Ectodermal cell (in vitro differentiated cells): ENCODE measurements around the gene GPR155.
"Not testable (repeated sequence)": the region's sequence is repeated elsewhere in the genome, so short reads cannot be mapped to it uniquely, and the experiment has no call there.

Experiments used
- H3K27ac ChIP-seq: 2 replicates; pipeline ENCODE4 v1.7.0; 2013; ENCODE audit warnings: mild to moderate bottlenecking, low read depth, low read length; ENCODE audit not compliant: insufficient read depth, poor library complexity, severe bottlenecking
- H3K27me3 ChIP-seq: 2 replicates; pipeline ENCODE4 v1.7.0; 2013; ENCODE audit warnings: mild to moderate bottlenecking, low read length; ENCODE audit not compliant: insufficient read depth, control insufficient read depth, poor library complexity, severe bottlenecking
- H3K36me3 ChIP-seq: one replicate; pipeline ENCODE4 v1.7.0; 2013; ENCODE audit warnings: low read length; ENCODE audit not compliant: control insufficient read depth, insufficient read depth
- H3K4me1 ChIP-seq: one replicate; pipeline ENCODE4 v1.7.0; 2013; ENCODE audit warnings: low read length; ENCODE audit not compliant: control insufficient read depth, insufficient read depth
- H3K4me3 ChIP-seq: 2 replicates; pipeline ENCODE4 v1.7.0; 2013; ENCODE audit warnings: low read depth, low read length, control low read depth; ENCODE audit not compliant: insufficient read depth
- H3K9me3 ChIP-seq: 2 replicates; pipeline ENCODE4 v1.7.0; 2013; ENCODE audit warnings: mild to moderate bottlenecking, low read length, moderate library complexity; ENCODE audit not compliant: control insufficient read depth
- WGBS, 2 experiments: methylation state at CpG; one replicate each; pipeline ENCODE4 v1.1.7; 2013; ENCODE audit warnings: missing lambda C conversion rate in 2 of 2; 5-methylcytosine and 5-hydroxymethylcytosine counted together

The GPR155 gene

DNA sequence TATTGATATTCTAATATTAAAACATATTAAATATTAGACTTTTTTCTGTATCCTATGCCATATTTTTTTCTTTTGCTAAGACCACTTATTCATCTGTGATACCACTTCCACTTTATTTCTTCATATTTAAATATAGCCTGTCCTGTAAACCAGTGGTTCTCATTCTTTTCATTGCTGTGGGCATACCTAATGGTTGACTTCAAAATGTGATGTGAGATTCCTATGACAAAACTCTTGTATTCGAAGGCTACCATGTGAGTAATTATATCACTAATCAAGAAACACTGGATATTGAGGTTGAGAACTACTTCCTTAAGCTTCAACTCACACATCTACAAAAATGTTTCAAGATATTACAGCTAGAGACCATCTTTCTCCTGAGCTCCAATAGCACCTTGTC lies 87.7 kb downstream of the GPR155 start:
- WGBS, 2 experiments: 60 to 88% methylated on average over 1 of the region's 1 CpG
- H3K36me3 ChIP-seq: no peaks in the 10 kb centered on the region
- no peak overlapping the region for H3K27ac ChIP-seq

DNA sequence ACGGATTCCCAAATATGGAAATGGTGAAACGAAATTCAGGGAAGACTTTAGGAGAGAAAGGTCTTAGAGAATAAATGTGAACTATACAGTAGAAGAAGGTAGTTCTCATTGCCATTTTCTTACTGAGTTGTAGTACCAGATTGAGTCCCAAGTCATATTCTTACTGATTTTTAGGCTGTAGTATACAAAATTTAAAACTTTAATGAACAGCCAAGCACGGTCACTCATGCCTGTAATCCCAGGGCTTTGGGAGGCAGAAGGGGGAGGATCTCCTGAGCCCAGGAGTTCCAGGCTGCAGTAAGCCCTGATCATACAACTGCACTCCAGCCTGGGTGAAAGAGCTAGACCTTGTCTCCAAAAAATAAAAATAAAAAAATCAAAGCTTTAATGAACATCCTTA lies 89.1 kb downstream of the GPR155 start:
- peaks cover 6% of the 10 kb centered on the region for H3K4me1 ChIP-seq
- whole genome bisulfite sequencing, 2 experiments: 79 to 86% methylated on average over 3 of the region's 3 CpGs
- no peaks in the 10 kb centered on the region for H3K9me3 ChIP-seq
- no peaks in the 10 kb centered on the region for H3K27me3 ChIP-seq
- H3K27ac ChIP-seq: no peak overlapping the region
- no peaks in the 10 kb centered on the region for H3K36me3 ChIP-seq
- H3K4me3 ChIP-seq: no peak overlapping the region

More for the DNA sequence above, 87.7 kb downstream of the GPR155 start:
- Histone ChIP-seq H3K27me3 (no peaks in the 10 kb centered on the region), H3K4me3 (no peak overlapping the region), H3K4me1 (peaks cover 6% of the 10 kb centered on the region), H3K9me3 (no peaks in the 10 kb centered on the region)

DNA sequence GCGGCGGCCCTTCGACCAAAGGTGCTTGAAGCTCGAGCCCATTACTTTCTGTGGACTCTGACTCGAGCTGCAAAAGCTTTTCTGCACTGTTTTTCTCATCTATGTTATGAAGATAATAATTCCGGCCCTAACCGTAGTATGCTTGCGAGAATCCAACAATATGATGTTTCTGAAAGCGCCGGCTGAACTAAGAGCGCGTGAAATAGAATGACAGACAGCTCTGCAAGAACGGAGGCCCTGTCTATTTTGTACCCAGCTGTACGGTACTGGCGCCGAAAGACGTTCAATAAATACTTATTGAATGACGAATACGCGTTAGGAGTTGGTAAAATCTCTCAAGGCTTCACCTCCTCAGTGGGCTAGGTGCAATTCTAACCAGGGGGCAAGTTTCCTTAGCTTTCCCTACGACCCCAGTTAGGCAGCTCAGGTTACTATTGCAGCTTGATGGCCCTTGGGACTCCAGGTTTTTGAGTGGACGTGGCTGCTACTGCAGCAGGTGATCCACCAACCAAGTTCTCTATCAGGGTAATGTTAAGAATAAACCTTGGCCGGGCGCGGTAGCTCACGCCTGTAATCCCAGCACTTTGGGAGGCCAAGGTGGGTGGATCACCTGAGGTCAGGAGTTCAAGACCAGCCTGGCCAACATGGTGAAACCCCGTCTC lies 90.7 kb downstream of the GPR155 start:
- H3K36me3 ChIP-seq: no peaks in the 10 kb centered on the region
- no peak overlapping the region for H3K27ac ChIP-seq
- H3K4me3 ChIP-seq: peak overlapping the region; percentile 83
- no peaks in the 10 kb centered on the region for H3K9me3 ChIP-seq
- no peaks in the 10 kb centered on the region for H3K27me3 ChIP-seq
- WGBS, 2 experiments: 28 to 30% methylated on average over 27 of the region's 27 CpGs
- H3K4me1 ChIP-seq: peaks cover 6% of the 10 kb centered on the region

- Histone ChIP-seq H3K27ac (peak within 1 kb of the TSS; percentile 73), H3K27me3 (no peaks in the 10 kb centered on the region), H3K4me3 (peak within 1 kb of the TSS; percentile 83), H3K9me3 (no peaks in the 10 kb centered on the region), H3K36me3 (no peaks in the 10 kb centered on the region), H3K4me1 (peaks cover 6% of the 10 kb centered on the region)
- 1% methylated on average over 35 of the region's 35 CpGs for WGBS, 2 experiments
Measured at GRCh38 chr2:174395284-174395968, 91.4 kb downstream of the GPR155 start, which contains the start of gene SCRN3. Gene SCRN3, plus strand, starts transcription at chr2:174395730. Its CDS starts 2,554 bp downstream, at chr2:174398284.

DNA sequence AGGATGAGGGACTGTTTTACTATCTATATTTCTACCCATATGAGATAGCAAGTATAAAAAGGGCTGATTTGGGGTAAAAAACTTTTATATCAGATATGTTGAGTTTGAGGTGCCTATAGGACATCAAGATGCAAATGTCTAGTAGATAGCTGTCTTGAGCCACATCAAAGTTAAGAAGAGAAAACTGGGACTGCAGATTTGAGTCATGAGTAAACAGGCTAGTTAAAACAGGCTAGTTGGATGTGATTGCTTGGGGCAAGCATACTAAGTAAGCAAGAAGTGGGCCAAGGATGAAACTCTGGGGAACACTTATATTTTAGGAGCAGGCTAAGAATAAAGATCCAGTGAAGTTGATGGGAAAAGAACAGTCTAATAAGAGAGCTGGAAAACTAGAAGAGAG lies 94.1 kb downstream of the GPR155 start:
- Histone ChIP-seq H3K9me3 (no peaks in the 10 kb centered on the region), H3K27me3 (no peaks in the 10 kb centered on the region), H3K4me3 (no peak overlapping the region), H3K27ac (no peak overlapping the region), H3K4me1 (peaks cover 6% of the 10 kb centered on the region), H3K36me3 (no peaks in the 10 kb centered on the region)

DNA sequence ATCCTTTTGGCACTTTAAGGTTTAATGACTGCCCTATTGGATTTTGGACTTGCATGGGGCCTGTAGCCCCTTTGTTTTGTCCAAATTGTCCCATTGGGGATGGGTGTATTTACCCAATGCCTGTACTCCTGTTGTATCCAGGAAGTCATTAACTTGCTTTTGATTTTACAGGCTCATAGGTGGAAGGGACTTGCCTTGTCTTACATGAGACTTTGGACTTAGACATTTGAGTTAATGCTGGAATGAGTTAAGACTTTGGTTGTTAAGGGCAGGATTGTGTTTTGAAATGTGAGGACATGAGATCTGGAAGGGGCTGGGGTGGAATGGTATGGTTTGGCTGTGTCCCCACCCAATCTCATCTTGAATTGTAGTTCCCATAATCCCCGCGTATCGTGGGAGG lies 96.5 kb downstream of the GPR155 start:
- 99% methylated on average over 3 of the region's 3 CpGs for WGBS, 2 experiments
- H3K4me1 ChIP-seq, H3K36me3 ChIP-seq, H3K27me3 ChIP-seq, H3K27ac ChIP-seq, H3K9me3 ChIP-seq, H3K4me3 ChIP-seq: not testable (repeated sequence)

DNA sequence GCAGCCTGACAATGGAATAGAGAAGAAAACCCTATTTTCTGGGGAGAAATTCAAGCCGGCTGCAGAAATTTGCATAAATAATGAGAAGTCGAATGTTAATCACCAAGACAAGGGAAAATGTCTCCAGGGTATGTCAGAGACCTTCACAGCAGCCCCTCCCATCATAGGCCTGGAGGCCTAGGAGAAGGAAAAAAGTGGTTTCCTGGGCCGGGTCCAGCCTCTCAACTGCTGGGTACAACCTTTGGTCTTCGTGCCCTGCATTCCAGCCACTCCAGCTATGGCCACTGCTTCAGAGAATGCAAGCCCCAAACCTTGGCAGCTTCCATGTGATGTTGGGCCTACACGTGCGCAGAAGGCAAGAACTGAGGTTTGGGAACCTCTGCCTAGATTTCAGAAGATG lies 97.3 kb downstream of the GPR155 start:
- Histone ChIP-seq H3K36me3 (no peaks in the 10 kb centered on the region), H3K9me3 (no peaks in the 10 kb centered on the region), H3K4me3 (no peak overlapping the region), H3K4me1 (peaks cover 3% of the 10 kb centered on the region), H3K27me3 (no peaks in the 10 kb centered on the region), H3K27ac (no peak overlapping the region)
- WGBS, 2 experiments: 91 to 93% methylated on average over 6 of the region's 6 CpGs

DNA sequence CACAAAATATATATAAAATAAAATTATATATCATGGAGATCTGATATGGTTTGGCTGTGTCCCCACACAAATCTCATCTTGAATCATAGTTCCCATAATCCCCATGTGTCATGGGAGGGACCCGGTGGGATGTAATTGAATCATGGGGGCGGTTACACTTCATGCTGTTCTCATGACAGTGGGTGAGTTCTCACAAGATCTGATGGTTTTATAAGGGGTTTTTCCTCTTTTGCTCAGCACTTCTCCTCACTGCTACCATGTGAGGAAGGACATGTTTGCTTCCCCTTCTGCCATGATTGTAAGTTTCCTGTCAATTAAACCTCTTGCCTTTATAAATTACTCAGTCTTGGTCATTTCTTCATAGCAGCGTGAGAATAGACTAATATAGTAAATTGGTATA lies 98.1 kb downstream of the GPR155 start:
- H3K36me3 ChIP-seq, H3K27me3 ChIP-seq, H3K4me1 ChIP-seq, H3K9me3 ChIP-seq, H3K4me3 ChIP-seq, H3K27ac ChIP-seq: not testable (repeated sequence)
- 94 to 95% methylated on average over 3 of the region's 3 CpGs for WGBS, 2 experiments

GRCh38 chr2:174385201-174385600 lies 101.6 kb downstream of the GPR155 start:
- Histone ChIP-seq H3K27me3 (no peaks in the 10 kb centered on the region), H3K36me3 (no peaks in the 10 kb centered on the region), H3K27ac (no peak overlapping the region), H3K9me3 (no peaks in the 10 kb centered on the region), H3K4me1 (no peaks in the 10 kb centered on the region), H3K4me3 (no peak overlapping the region)
- WGBS, 2 experiments: 94 to 97% methylated on average over 2 of the region's 3 CpGs

GRCh38 chr2:174383796-174384195 lies 103.0 kb downstream of the GPR155 start:
- H3K27me3 ChIP-seq: no peaks in the 10 kb centered on the region
- WGBS, 2 experiments: 90 to 93% methylated on average over 1 of the region's 1 CpG
- H3K27ac ChIP-seq: no peak overlapping the region
- peaks cover under 1% of the 10 kb centered on the region for H3K36me3 ChIP-seq
- no peak overlapping the region for H3K4me3 ChIP-seq
- no peaks in the 10 kb centered on the region for H3K9me3 ChIP-seq
- H3K4me1 ChIP-seq: no peaks in the 10 kb centered on the region
